PC-3 (cell line): ENCODE results near the gene MIXL1.

Experiments used
- EZH2 ChIP-seq: fragments of 300-600 bp; sonication (generic); IDR thresholded peaks from one replicate; pipeline ENCODE4 v1.6.1; 2017; ENCODE audit warnings: antibody characterized with exemption, mild to moderate bottlenecking, low read length; ENCODE audit not compliant: unreplicated experiment
- TF ChIP-seq, protein P1 (sequence below): fragments of 300-600 bp; sonication (generic); conservative IDR thresholded peaks from 2 replicates; pipeline ENCODE4 v1.5.1; 2017; ENCODE audit warnings: antibody characterized with exemption, low read depth, mild to moderate bottlenecking, low read length

DNA sequence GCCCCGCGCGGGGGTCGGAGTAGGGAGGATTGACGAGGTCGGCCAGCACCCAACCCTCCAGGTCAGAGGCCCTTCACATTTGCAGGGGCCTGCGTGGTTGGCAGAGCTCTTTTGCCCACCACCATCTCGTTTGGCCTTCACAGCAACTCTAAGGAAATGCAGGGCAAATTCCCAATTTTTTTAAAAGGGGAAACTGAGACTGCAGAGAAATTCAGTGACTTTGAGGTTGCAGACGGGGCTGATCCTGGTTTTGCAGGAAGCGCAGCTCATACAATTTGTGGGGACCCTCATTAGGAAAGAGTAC, 36.5 kb upstream of the MIXL1 start:
- TF ChIP-seq, protein P1, sequence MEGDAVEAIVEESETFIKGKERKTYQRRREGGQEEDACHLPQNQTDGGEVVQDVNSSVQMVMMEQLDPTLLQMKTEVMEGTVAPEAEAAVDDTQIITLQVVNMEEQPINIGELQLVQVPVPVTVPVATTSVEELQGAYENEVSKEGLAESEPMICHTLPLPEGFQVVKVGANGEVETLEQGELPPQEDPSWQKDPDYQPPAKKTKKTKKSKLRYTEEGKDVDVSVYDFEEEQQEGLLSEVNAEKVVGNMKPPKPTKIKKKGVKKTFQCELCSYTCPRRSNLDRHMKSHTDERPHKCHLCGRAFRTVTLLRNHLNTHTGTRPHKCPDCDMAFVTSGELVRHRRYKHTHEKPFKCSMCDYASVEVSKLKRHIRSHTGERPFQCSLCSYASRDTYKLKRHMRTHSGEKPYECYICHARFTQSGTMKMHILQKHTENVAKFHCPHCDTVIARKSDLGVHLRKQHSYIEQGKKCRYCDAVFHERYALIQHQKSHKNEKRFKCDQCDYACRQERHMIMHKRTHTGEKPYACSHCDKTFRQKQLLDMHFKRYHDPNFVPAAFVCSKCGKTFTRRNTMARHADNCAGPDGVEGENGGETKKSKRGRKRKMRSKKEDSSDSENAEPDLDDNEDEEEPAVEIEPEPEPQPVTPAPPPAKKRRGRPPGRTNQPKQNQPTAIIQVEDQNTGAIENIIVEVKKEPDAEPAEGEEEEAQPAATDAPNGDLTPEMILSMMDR = no peak
- TF ChIP-seq EZH2 = no peak
